HG02588 (cell line): Measurements from ENCODE around the gene STK32C.

ENCODE experiments used
- ATAC-seq: cut with Tn5 transposase; IDR thresholded peaks from one replicate; pipeline ENCODE4 v1.9.1; 2021; ENCODE audit warnings: mild to moderate bottlenecking, moderate library complexity; ENCODE audit not compliant: unreplicated experiment

Gene STK32C

GRCh38 chr10:132202070-132202970 is 105.4 kb downstream of the STK32C start:
- ATAC-seq: no peak

DNA sequence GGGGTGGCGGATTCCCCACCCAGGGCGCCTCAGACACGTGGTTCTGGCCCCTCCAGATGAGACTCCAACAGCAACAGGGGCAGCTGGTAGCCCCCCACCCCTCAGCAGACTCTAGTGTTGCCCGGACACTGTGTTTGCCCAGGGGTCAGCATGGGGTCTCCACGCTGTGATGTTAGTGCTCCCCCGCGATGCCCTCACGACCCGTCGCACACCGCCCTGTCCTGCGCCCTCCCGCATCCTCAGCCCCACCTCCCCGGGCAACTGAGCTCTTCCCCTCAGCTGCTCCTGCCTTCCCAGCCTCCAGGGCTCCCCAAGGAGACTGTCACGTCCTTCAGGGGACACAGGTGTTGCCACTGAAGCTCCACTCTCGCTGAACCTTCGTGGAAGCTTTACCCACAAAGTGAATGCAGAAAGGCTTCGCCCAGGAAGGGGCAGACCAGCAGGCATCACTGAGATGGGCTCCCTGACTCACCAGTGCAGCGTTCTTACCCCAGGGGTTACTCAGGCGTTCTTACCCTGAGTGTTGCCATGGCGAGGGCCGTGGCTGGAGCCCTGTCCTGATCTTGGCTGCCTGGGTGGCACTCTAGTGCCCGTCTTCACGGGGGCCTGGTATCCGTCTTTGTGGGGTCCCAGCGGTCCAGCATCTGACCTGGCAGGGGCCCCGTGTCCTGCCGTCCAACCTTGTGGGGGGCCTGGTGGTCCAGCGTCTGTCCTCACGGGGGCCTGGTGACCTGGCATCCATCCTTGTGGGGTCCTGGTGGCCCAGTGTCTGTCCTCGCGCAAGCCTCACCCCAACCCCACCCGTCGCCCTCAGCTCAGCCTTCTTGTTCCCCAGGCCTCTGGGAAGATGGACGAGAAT is 106.4 kb downstream of the STK32C start:
- ATAC-seq: no peak

GRCh38 chr10:132200344-132201110 is 107.2 kb downstream of the STK32C start:
- no peak for ATAC-seq

- ATAC-seq: no peak
These were observed 107.9 kb downstream of the STK32C start for GRCh38 chr10:132199854-132200311.

DNA sequence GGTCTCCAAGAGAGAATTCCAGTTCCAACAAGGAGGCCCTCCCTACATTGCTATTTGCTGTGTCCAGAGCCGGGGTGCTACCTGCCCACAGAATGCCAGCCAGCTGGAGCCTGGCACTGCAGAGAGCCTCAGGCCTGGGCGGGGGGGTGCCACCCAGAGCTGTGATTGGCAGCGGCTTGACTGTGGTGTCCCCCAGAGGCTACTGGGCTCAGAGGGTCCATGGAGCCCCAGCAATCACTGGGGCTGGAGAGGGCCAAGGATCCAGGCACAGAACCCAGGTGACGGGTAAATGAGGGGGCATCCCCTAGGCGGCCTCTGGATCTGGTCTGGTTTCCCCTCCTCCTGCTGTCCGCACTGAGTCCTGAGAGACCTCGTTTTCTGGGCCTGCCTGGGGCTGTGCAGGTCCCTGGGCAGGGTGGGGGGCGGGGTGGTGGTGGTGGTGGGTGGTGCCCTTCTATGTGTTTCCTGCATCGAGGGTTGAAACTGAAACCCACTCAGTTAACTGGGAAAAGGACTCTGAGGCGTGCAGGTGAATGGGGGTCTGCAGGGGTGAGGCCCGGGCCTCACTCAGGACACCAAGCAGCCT is 108.4 kb downstream of the STK32C start:
- no peak for ATAC-seq

DNA sequence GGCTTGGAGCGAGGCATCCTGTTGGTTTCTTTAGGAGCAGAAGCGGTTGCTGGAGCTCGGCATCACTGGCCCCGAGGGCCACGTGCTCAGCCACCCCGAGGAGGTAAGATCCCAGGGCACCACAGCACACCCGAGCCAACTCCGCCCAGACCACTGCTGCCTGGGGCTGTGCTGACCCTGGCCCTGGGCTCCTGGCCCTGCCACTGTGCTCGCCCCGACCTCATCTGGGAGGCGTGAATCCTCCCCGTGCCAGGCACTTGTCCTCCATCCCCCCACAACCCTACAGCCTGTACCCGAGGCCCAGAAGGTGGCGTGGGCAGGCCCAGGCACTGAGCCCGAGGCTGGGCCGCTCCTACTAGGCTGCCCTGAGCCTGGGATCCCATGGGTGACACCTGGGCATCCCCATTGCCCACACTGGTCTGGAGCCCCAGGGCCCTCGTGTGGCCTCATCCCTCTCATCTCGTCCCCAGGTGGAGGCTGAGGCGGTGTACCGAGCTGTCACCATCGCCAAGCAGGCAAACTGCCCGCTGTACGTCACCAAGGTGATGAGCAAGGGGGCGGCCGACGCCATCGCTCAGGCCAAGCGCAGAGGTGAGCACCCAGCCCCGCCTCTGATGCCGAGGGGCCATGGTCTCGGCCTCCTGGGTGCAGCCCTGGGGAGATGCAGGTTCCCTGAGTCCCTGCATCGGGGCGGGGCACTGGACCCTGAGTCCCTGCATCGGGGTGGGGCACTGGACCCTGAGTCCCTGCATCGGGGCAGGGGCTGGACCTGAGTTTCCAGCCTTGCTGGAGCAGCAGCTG is 109.2 kb downstream of the STK32C start:
- ATAC-seq: no peak

GRCh38 chr10:132198068-132198370 is 109.7 kb downstream of the STK32C start:
- ATAC-seq: no peak

DNA sequence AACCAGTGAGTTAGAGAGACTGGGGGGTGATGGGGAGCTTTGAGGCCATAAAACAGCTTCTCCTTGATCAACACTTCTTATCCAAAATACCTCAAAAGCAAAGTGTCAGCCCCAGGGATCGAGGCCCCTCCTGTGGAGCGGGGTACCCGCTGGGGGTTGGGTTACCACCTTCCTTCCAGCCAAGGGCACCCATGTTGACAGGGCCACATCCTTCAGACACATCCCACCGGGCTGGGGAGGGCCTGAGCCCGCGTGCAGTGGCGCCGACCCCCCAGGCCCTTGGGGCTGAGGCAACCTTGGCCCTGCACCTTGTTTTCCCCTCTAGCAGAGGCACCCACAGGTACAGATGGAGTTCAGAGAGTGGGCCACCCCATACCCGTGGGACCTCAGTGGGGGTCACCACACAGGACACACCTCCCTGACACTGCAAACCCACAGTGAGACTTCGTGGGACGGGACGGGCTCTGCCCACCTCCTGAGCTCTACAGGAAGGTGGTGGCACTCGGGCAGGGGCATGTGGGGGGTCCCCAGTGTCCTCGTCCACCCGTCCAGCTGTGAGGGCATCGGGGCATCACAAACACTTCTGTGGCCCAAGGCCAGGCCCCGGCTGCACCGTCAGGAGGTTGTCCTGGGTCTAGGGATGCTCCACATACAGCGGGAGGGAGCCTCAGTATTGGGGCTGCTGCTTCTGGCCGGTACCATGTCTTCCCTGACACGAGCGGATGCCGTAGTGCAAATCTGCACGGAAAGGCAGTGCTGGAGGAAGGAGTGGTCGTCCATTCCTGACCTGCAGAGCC is 110.3 kb downstream of the STK32C start:
- ATAC-seq: no peak

DNA sequence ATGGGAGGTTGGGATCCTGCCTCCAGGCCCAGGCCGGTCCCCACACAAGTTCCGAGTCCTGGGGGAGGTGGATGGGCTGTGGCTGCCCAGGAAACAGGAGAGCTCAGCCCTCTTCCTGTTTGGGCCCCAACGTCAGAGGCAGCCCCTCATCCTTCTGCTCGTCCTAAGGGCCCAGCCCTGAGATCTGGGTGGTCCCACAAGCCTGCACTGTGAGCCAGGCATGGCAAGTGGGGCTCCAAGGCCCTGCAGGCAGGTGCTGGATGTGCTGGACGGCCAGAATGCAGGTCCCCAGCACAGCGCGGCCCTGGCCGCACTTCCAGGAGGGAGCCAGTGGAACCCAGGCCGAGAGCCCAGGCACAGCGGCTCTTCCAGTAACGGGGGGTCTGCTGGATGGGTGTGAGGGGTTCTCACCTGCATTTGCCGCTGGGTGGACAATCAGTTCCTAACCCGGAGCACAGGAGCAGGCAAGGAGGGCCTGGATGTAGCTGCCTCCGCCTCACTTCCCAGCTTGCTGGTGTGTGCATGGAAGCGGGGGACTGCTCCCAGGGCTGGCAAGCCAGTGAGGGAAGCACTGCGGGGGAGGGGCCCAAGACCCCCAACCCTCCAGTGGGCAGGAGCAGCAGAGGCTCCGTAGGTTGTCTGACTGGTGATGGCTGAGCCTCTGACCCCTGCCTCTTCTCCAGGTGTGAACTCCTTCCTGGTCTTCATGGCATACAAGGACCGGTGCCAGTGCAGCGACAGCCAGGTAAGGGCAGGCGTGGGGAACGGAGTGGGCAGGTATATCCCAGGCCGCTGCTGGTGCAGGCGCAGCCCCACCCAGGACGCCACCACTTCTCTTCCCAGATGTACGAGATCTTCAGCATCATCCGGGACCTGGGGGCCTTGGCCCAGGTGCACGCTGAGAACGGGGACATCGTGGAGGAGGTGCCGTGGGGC is 111.3 kb downstream of the STK32C start:
- no peak for ATAC-seq

DNA sequence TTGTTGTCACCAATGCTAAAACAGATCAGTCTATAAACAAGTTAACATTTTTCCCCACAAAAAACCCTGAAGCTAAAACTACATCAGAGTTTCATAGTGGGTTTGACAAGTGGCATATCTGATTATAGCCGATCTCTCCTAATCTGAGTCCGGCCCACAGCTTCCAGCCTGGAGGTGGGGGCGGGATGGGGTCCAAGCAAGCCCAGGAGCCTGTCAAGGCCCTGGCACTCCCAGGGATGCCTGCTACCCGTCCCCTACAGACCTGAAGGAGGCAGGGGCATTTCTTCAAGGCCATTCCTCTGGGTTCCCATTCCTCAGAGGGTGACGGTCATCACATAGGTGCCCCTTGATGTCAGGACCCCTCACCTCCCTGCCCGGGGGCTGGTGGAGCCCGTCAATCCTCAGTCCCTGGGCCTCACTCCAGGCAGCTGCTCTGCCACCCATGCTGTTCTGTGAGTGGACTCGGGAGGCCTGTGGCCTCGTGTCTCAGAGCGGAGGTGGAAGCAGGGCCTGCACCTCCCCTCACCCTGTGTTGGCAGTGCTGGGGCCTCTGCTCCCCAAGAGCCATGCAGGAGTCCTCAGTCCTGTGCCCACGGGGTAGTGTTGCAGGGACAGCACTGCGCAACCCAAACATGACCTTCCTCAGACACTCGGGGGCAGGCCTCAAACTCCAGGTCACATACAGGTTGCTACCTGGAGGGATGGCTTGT is 112.2 kb downstream of the STK32C start:
- ATAC-seq: no peak

- no peak for ATAC-seq
These were observed 113.0 kb downstream of the STK32C start for GRCh38 chr10:132194726-132195125.

GRCh38 chr10:132193907-132194552 is 113.7 kb downstream of the STK32C start:
- no peak for ATAC-seq

DNA sequence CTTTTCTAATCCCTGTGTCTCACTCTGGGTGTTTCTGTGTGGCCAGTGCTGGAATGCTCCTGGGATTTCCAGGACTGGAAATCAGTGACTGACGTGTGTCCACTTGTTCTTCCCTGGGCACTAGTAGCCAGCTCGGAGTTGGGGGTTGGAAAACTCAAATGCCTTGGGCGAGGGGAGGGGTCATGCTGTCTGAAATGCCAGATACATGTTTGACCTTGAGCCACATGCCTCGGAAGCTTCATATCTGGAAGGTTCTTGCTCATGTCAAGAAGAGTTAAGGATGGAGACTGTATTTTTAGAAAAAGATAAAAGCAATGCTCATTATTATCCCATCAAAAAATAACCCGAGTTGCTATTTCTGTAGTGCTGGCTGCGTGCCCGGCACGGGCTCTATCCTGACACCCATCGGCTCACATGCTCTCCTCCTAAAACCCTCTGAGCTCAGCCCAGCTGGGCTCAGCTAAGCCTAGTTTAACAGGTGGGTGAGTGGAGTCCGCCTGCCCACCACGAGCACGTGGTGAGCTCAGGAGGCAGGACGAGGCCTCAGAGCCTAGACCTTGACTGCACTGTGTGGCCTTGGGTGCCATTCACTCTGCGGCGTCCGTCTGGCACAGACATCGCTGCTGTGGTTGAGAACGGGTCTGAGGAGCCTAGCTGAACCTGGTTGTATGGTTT is 114.6 kb downstream of the STK32C start:
- ATAC-seq: no peak

GRCh38 chr10:132192076-132192975 is 115.4 kb downstream of the STK32C start:
- no peak for ATAC-seq

GRCh38 chr10:132189810-132190422 is 117.8 kb downstream of the STK32C start:
- no peak for ATAC-seq
